Measurements from ENCODE around the gene ZNF593.

The ZNF593 gene

DNA sequence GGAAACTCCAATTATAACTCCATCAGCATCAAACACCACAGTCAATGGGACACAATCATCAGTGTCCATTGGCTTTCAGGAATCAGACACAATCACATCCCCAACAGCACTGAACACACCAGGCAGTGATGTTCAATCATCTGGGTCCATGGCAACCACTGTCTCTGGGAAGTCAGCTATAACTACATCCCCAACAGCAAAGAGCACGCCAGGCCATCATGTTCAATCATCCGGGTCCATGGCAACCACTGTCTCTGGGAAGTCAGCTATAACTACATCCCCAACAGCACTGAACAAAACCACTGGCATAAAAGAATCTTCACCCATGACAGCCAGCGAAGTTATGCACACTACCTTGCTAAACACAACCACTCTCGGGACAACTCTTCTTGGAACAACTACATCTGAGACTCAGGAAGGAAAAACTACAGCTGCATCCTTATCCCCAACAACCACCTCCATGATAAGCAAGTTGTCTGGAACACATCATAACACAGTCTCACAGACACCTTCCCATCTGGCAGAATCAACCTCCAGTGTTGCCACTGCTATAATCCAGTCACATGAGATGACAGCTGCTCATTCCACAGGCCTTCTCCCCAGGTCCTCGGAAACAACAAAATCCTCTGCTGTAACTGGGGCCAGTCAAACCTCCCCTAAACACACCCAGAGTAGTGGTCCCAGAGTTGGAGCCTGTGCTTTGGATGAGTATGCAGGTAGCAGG, 40.6 kb downstream of the ZNF593 start:
- no peak for DNase-seq (ENCODE audit: low spot score)

DNA sequence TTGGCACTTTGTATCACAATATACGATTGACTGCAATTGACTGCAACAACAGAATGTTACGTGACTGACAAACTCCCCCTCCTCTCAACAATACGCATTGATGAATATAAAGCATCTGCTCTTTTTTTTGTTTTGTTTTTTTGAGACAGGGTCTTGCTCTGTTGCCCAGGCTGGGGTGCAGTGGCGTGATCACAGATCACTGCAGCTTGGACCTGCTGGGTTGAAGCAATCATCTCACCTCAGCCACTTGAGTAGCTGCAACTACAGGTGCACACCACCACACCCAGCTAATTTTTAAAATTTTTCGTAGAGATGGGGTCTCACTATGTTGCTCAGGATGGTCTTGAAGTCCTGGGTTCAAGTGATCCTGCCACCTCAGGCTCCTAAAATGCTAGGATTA, 43.0 kb downstream of the ZNF593 start:
- DNase-seq (ENCODE audit: low spot score) = no peak

DNA sequence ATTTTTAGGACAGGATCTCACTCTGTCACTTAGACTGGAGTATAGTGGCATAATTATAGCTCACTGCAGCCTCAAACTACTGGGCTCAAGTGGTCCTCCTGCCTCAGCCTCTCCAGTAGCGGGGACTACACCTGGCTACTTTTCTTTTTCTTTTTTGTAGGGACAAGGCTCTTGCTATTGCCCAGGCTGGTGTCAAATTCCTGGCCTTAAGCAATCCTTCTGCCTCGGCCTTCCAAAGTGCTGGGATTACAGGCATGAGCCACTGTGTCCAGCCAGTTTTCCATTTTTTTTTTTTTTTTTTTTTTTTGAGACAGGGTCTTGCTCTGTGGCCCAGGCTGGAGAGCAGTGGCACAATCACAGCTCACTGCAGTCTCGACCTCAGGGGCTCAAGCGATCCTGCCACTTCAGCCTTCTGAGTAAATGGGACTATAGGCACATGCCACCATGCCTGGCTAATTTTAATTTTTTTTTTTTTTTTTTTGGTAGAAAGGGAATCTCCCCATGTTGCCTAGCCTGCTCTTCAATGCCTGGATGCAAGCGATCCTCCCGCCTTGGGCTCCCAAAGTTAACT, 43.7 kb downstream of the ZNF593 start:
- DNase-seq (ENCODE audit: low spot score) = no peak

DNA sequence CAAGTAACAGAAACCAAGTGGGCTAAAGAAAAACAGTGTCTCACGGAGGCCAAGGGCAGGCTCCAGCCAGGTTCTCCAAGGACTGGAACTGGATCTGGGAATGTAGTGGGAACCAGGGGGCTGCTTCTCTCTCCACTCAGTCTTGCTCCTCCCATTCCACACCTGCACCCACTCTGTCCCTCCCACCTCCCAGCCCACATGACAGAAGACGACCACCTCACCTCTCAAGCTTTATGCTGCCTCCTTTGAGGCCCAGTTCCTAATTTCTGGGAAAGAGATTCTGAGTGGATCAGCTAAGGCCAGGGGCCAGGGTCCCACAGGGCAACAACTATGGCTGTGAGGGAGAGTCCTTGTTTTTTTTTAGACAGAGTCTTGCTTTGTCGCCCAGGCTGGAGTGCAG, 45.5 kb downstream of the ZNF593 start:
- DNase-seq (ENCODE audit: low spot score) = no peak

DNA sequence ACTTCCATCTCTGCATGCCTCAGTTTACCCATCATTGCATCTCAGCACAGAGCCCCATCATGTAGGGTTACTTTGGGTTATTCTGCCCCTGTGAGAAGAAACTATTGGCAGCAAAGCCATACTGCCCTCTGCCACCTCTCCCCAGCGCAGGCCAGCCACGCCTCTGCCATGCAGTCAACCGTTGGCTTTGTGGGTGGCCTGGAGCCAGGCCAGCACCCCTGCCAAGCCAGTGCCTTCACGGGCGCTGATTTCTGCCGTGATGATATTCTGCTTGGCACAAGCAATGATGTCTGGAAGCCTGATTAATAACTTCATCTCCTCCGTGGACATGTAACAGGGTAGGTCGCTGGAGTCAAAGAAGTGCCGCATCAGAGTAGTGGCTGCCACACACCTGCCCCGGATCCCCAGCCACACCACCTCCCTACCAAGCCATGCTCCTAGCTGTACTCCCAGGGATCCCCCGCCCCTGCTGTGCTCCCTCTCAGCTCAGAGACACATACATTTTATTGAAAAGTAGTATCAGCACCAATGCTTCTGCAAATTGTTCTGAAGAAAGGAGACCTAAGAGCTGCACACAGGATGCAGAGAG, 49.3 kb downstream of the ZNF593 start:
- no peak for DNase-seq (ENCODE audit: low spot score)
